HG03064 (cell line): ENCODE results near the gene SLC20A1.
A peak's percentile ranks its signal among the peaks of the same experiment; 100 is the strongest.
"Not testable (repeated sequence)": the region's sequence is repeated elsewhere in the genome, so short reads cannot be mapped to it uniquely, and the experiment has no call there.

ENCODE experiments used
- ATAC-seq: cut with Tn5 transposase; IDR thresholded peaks from one replicate; pipeline ENCODE4 v1.9.1; 2021; ENCODE audit warnings: low read depth; ENCODE audit not compliant: unreplicated experiment

Gene SLC20A1, protein sequence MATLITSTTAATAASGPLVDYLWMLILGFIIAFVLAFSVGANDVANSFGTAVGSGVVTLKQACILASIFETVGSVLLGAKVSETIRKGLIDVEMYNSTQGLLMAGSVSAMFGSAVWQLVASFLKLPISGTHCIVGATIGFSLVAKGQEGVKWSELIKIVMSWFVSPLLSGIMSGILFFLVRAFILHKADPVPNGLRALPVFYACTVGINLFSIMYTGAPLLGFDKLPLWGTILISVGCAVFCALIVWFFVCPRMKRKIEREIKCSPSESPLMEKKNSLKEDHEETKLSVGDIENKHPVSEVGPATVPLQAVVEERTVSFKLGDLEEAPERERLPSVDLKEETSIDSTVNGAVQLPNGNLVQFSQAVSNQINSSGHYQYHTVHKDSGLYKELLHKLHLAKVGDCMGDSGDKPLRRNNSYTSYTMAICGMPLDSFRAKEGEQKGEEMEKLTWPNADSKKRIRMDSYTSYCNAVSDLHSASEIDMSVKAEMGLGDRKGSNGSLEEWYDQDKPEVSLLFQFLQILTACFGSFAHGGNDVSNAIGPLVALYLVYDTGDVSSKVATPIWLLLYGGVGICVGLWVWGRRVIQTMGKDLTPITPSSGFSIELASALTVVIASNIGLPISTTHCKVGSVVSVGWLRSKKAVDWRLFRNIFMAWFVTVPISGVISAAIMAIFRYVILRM

DNA sequence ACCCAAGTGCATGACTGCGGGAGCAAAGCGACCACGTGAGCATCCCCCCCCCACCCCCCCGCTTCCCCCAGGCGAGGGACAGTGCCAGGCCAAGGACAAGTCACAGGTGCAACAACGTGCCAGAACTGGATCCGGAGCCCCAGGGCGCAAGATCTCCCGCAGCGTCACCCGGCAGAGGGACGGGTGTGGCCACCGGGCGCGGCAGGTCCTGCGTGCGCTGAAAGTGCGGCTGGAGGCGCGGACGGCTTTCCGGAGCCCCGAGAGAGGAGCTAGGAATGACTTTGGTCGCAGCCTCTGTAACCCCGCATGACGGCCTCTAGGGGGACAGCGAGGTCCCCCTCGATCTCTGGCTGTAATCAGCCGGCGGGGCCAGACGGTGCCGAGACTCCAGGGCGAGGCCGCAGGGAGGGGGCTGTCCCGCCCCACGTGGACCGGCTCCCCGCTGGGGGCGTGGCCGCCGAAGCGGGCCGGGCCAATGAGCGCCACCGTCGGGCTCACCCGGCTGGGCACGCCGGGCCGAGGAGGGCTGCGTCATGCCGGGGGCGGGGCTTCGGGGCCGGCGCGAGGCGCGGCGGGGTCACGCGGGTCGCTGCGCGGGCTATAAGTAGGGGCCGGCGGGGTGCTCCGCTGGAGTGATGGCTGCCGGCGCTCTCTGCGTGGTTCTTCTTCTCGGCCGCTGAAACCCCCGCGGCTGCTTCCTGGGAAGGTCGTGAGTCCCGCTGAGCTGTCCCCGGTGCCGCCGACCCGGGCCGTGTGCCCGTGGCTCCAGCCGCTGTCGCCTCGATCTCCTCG lies at the start of gene SLC20A1:
TSS of gene SLC20A1 (plus strand) at position 630 of the 792 bp plus-strand sequence. CDS start 890 bp downstream, outside the sequence.
- peak; percentile 85 for ATAC-seq

DNA sequence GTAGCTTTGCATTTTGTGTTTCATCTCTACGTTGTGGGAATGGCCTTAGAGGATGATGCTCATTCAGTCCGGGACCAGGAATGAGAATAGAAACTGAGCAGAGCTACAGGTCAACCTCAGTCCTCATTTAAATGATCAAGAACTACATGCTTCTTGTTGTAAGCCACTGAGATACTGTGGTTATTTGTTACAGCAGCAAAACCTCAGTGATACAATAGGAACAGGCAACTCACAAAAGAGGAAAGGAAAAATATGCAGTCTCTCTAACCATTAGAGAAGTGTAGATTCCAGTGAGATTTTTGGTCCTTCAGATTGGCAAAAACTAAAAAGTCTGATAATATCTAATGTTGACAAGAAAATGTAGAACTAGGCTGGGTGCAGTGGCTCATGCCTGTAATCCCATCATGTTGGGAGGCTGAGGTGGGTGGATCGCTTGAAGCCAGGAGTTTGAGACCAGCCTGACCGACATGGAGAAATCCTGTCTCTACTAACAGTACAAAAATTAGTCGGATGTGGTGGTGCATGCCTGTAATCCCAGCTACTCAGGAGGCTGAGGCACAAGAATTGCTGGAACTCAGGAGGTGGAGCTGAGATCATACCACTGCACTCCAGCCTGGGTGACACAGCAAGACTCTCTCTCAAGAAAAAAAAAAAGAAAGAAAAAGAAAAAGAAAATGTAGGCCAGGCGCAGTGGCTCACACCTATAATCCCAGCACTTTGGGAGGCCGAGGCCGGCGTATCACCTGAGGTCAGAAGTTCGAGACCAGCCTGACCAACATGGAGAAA lies 48.0 kb upstream of the SLC20A1 start:
- no peak for ATAC-seq

DNA sequence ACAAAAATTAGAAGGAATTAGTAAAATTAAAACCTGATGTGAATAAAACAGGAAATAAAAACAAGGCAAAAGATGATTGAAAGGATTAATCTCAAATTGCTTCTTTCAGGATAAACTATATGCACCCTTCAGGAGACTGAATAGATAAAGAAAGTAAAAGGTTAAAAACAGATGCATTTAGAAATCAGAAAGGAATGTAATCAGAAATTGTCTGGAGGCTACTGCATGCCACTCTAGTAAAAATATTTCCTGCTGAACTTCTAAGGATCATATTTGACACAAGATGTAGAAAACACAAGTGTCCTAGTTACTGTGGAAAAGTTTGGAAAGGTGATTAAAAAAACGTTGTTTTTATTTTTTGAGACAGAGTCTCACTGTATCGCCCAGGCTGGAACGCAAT lies 45.1 kb upstream of the SLC20A1 start:
- no peak for ATAC-seq

DNA sequence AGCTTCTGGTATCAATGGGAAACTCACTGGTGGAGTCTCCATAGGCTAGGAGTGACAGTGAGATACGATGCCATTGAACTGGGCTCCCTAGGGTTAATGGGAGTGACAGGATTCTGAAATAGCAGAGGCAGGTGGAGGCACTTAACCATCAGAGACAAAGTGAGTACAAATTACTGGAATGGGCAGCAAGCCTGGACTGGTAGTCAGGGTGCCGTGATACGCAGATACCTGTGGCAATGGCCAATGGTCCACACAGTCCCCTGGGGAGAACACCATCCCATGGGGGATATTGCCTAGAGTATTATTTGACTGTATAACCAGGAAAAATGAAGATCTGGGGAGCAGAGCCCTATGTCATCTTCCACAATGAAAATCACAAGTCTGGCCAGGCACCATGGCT lies 44.0 kb upstream of the SLC20A1 start:
- no peak for ATAC-seq

DNA sequence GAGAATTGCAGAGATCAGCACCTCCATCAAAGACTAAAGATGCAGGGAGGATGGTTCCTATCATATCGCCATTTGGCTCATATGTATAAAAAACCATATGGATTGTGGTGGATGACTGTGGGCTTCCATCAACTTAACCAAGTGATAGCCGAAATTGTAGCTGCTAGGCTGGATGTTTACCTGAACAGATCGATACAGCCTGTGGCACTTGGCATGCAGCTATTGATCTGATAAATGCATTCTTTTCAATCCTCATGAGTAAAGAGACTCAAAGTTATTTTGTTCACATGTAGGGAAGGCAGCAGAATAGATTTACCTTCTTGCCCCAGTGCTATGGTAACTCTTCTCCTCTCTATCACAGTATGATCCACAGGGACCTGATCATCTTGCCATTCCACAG lies 42.8 kb upstream of the SLC20A1 start:
- ATAC-seq, result no peak

DNA sequence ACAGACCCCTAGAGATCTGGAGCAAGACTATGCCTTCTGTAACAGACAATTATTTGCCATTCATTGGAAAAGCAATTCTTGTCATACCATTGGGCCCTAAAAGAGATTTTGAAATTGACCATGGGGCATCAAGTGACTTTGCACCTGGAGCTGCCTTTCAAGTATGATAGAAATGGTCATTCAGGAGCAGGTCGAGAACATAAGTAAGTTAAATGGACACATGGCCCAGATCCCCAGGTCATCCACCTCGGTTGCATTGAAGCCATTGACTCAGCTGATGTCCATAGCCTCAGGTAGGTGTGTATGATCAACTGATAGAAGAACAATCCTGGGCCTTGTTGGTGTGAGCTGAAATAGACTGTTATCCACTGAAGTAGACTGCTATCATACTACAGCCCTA lies 42.0 kb upstream of the SLC20A1 start:
- ATAC-seq, result no peak

DNA sequence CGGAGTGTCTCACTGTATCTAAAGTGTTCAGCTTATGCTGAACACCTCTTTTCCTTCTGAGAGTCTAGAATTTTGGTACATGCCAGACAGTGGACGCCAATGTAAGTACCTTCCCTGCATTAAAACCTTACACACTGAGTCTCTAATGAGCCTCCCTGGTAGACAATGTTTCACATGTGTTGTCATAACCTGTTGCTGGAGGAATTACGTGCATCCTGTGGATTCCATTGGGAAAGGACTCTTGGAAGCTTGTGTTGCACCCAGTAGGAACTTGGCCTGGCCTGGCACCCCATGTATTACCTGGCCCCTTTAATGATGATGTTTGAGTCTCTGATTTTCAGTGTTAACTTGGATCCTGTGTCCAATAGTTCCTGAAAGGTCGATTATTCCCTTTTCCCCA lies 40.8 kb upstream of the SLC20A1 start:
- no peak for ATAC-seq

DNA sequence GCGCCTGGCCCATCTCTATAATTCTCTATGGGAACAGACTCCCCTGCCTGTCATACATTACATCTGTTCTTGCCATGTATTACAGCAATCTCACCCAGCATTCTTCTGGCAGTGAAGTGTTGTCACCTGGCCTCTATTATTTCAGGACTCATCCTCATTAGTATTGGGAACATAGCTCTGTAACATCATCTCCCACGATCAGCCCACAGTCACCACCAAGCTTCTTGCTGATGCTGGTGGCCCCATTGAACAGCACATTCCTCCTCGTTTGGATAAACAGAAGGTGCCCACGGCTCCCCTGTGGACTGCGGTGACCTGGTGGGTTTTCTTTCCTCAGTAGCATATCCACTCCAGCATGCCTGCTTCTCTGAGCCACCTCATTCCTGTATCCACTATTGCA lies 39.8 kb upstream of the SLC20A1 start:
- no peak for ATAC-seq

DNA sequence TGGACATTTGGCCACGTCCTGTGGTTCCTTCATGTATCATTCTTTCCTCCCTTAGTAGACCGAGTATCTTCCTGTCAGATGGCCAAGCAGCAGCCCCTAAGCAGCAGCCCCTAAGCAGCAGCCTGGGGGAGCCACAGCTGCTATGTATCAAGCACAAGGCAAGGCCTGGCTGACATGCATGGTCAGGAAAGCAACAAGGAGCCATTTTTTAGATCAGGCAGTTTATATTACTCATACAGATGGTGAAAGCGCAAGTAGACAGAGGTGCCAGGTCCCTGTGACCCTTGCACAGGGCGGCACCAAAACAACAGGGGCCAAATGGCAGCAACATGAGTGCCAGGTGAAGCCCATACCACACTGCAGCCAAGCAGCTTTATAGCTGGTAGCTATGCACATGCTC lies 39.2 kb upstream of the SLC20A1 start:
- ATAC-seq, result no peak

DNA sequence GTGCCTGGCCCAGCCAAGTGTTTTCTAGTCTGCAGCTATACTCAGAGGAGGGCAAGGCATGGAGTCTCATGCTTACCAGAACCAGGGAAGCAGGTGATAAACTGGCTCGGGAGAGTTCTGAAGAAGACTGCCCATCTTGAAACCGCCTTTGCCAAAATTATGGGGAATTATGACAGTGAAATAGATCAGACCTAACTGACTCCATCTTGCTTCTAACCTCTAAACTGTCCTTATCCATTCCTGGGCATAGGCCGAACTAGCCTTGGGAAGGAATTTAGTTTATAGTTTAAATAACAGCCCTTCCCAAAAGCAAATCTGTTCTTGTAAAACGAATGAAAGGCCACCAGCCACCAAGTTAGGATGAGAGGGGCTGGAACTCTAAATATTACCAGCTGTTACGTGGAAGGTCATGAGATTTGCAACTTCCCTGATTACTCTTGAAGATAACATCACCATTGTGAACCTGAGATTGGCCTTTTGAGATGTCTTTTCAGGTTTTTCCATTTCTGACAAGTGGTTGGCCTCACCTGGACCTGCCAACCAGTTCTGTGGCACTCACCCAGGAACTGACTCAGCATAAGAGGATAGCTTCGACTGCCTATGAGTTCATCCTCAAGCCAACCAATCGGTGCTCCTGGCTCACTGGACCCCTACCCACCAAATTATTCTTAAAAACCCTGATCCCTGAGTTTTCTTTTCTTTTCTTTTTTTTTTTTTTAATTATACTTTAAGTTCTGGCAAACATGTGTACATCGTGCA lies 37.9 kb upstream of the SLC20A1 start:
- no peak for ATAC-seq

DNA sequence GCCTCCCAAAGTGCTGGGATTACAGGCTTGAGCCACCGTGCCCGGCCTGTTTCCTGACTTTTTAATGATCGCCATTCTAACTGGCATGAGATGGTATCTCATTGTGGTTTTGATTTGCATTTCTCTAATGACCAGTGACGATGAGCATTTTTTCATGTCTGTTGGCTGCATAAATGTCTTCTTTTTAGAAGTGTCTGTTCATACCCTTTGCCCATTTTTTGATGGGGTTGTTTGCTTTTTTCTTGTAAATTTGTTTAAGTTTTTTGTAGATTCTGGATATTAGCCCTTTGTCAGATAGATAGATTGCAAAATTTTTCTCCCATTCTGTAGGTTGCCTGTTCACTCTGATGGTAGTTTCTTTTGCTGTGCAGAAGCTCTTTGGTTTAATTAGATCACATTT lies 36.4 kb upstream of the SLC20A1 start:
- ATAC-seq, result not testable (repeated sequence)

DNA sequence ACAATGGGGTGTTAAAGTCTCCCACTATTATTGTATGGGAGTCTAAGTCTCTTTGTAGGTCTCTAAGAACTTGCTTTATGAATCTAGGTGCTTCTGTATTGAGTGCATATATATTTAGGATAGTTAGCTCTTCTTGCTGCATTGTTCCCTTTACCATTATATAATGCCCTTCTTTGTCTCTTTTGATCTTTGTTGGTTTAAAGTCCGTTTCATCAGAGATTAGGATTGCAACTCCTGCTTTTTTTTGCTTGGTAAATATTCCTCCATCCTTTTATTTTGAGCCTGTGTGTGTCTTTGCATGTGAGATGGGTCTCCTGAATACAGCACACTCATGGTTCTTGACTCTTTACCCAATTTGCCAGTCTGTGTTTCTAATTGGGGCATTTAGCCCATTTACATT lies 33.5 kb upstream of the SLC20A1 start:
- not testable (repeated sequence) for ATAC-seq

DNA sequence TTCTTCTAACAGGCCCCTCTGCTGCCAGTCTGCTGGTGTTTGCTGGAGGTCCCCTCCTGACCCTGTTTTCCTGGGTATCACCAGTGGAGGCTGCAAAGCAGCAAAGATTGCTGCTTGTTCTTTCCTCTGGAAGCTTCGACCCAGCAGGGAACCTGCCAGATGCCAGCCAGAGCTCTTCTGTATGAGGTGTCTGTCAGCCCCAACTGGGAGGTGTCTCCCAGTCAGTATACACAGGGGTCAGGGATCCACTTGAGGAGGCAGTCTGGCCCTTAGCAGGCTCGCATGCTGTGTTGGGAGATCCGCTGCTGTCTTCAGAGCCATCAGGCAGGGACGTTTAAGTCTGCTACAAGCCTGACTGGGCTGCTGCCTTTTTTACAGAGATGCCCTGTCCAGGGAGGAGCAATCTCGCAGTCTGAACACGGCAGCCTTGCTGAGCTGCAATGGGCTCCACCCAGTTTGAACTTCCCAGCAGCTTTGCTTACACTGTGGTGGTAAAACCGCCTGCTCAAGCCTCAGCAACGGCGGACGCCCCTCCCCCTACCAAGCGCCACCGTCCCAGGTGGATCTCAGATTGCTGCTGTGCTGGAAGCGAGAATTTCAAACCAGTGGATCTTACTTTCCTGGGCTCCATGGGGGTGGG lies 31.4 kb upstream of the SLC20A1 start:
- no peak for ATAC-seq

DNA sequence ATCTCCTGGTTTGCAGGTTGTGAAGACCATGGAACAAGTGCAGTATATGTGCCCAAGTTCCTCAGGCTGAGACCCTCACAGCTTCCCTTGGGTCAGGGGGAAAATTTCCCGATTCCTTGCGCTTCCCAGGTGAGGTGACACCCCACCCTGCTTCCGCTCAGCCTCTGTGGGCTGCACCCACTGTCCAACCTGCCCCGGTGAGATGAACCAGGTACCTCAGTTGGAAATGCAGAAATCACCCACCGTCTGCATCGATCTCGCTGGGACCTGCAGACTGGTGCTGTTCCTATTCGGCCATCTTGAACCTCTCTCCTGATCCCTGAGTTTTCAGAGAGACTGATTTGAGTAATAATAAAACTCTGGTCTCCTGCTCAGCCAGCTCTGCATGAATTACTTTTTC lies 30.7 kb upstream of the SLC20A1 start:
- no peak for ATAC-seq

DNA sequence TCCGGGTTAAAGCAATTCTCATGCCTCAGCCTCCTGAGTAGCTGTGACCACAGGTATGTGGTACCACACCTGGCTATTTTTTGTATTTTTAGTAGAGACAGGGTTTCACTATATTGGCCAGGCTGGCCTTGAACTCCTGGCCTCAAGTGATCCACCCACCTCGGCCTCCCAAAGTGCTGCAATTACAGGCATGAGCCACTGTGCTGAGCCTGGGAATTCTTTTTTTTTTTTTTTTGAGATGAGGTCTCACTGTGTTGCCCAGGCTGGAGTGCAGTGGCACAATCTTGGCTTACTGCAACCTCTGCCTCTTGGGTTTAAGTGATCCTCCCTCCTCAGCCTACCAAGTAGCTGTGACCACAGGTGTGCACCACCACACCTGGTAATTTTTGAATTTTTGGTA lies 29.9 kb upstream of the SLC20A1 start:
- ATAC-seq, result not testable (repeated sequence)

DNA sequence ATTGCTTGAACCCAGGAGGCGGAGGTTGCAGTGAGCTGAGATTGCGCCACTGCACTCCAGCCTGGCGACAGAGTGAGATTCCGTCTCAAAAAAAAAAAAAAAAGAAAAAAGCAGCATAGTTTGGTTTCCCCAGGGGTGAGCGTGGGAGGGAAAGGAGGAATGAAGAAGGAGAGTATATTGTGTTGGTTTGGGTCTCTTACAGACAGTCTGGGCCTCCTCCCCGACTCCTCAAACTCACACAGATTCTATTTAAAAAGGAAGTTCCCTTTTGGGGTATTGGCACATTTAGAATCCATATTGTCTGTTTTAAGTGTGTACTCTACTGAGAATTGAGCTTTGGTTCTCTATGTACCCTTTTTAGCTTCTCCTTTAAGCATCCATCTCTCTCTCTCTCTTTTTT lies 27.4 kb upstream of the SLC20A1 start:
- no peak for ATAC-seq

DNA sequence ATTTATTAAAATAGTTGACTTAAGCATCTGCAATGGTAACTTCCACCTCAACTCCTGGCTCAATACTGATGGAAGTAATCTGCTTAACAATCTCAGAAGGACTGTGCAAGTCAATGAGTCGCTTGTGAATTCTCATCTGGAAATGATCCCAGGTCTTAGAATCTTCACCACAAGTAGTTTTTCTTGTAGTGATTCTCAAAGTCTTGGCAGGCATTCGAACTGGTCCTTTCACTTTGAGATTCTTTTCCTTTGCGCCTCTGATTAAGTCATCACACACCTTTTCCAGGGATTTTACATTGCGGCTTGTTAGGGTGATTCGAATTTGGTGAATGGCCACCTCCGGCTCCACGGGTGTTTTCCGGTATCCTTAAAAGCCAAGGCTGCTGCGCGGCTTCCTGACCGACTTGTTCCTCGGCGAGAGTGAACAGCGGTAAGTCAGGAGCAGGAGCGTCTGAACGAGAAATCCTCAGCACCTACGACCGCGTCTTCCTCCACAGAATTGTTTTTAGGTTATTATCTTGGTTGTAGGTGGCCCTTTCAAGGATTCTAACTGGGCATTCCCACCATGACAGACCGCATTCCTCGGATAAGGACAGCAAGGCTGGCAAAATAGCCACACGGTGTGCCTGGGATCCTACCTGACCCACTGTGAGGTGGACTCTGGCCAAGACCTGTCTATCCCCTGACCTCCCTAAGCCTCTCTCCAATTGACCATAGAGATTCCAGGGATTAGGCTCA lies 23.8 kb upstream of the SLC20A1 start:
- ATAC-seq, result no peak

DNA sequence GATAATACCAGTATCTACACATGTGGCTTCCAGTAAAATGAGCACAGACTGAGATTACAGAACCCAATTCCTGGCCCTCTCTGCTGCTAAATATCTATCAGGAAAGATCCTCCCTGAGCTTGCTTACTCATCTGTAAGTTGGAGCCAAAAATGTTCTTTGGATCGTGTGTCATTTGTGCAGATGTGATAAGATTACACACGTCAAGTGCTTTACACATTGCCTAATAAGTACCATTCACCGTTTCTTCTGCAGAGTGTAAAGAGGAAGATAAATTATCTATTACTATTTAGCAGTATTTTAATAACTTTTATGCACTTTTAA lies 23.2 kb upstream of the SLC20A1 start:
- ATAC-seq, result no peak
